HepG2 (cell line): ENCODE measurements around the gene BAZ1B. TPM values are rescaled to one million over a fixed set of nuclear protein-coding genes. Genes with fewer than 3 reads are reported as not detected.

Experiments
- CENPX ChIP-seq: sonication (generic); formaldehyde crosslinking; IDR thresholded peaks from 2 replicates; pipeline ENCODE4 v1.9.0; 2021; ENCODE audit warnings: mild to moderate bottlenecking, missing genetic modification reagents, moderate library complexity
- GFI1 ChIP-seq: sonication (generic); formaldehyde crosslinking; IDR thresholded peaks from 2 replicates; pipeline ENCODE4 v1.5.0; 2020; ENCODE audit warnings: missing genetic modification reagents, mild to moderate bottlenecking, borderline replicate concordance
- GPN1 ChIP-seq: sonication (generic); formaldehyde crosslinking; IDR thresholded peaks from 2 replicates; pipeline ENCODE4 v1.5.1; 2020; ENCODE audit warnings: missing genetic modification reagents, borderline replicate concordance
- STAG1 ChIP-seq: sonication (generic); formaldehyde crosslinking; IDR thresholded peaks from 2 replicates; pipeline ENCODE4 v1.4.0; 2020; ENCODE audit warnings: missing genetic modification reagents
- ZFP41 ChIP-seq: sonication (generic); formaldehyde crosslinking; IDR thresholded peaks from 2 replicates; pipeline ENCODE4 v1.4.0; 2020; ENCODE audit warnings: mild to moderate bottlenecking, missing genetic modification reagents, borderline replicate concordance
- polyA plus RNA-seq, 8 experiments: library from polyadenylated mRNA; depleted of rRNA in 3 of 8; stranded (reverse) in 7 of 8; unstranded in 1 of 8; fragments of >200 nt; fragmentation: Illumina TruSeq in 4 of 8; extraction: Trizol in 4 of 8; gene quantifications; 2 replicates each; pipeline versions ENCODE4 v1.2.1 to v1.2.3, GENCODE V29; 2011 to 2016; ENCODE audit warnings: low read depth in 4 of 8, missing spikeins in 1 of 8, mixed read lengths in 1 of 8; ENCODE audit not compliant: insufficient read depth in 1 of 8
- total RNA-seq, 5 experiments: library from RNA; depleted of rRNA; stranded (reverse); fragments of >200 nt; fragmentation: Illumina TruSeq; extraction: Trizol; gene quantifications; 2 replicates each; pipeline ENCODE4 v1.2.3, GENCODE V29; 2016; ENCODE audit warnings: low read depth in 1 of 5
- TF ChIP-seq, protein P1 (sequence below): sonication (generic); formaldehyde crosslinking; IDR thresholded peaks from 2 replicates; pipeline ENCODE4 v1.8.1; 2023; ENCODE audit warnings: missing genetic modification reagents, inconsistent platforms, borderline replicate concordance
- TF ChIP-seq, protein P2 (sequence below): sonication (generic); formaldehyde crosslinking; IDR thresholded peaks from 2 replicates; pipeline ENCODE4; 2020; ENCODE audit warnings: missing genetic modification reagents, mild to moderate bottlenecking, borderline replicate concordance
- TF ChIP-seq, protein P3 (sequence below): IDR thresholded peaks from 2 replicates; pipeline ENCODE4 v1.6.1; 2016; ENCODE audit warnings: missing biosample characterization, missing genetic modification reagents, low read depth
- TF ChIP-seq, protein P4 (sequence below): sonication (generic); formaldehyde crosslinking; IDR thresholded peaks from 2 replicates; pipeline ENCODE4 v1.4.0; 2020; ENCODE audit warnings: missing genetic modification reagents, borderline replicate concordance
- TF ChIP-seq, protein P5 (sequence below): sonication (generic); formaldehyde crosslinking; IDR thresholded peaks from 2 replicates; pipeline ENCODE4 v1.4.0; 2020; ENCODE audit warnings: missing genetic modification reagents, borderline replicate concordance
- TF ChIP-seq, protein P6 (sequence below): sonication (generic); formaldehyde crosslinking; IDR thresholded peaks from 2 replicates; pipeline ENCODE4 v1.4.0; 2020; ENCODE audit warnings: mild to moderate bottlenecking, missing genetic modification reagents

Gene BAZ1B
- total and polyA plus RNA-seq, 2 of the 13 experiments (the other 11 are each of a cell fraction or from before 2014, with no cell fraction given): 18.6 to 69.4 TPM

DNA sequence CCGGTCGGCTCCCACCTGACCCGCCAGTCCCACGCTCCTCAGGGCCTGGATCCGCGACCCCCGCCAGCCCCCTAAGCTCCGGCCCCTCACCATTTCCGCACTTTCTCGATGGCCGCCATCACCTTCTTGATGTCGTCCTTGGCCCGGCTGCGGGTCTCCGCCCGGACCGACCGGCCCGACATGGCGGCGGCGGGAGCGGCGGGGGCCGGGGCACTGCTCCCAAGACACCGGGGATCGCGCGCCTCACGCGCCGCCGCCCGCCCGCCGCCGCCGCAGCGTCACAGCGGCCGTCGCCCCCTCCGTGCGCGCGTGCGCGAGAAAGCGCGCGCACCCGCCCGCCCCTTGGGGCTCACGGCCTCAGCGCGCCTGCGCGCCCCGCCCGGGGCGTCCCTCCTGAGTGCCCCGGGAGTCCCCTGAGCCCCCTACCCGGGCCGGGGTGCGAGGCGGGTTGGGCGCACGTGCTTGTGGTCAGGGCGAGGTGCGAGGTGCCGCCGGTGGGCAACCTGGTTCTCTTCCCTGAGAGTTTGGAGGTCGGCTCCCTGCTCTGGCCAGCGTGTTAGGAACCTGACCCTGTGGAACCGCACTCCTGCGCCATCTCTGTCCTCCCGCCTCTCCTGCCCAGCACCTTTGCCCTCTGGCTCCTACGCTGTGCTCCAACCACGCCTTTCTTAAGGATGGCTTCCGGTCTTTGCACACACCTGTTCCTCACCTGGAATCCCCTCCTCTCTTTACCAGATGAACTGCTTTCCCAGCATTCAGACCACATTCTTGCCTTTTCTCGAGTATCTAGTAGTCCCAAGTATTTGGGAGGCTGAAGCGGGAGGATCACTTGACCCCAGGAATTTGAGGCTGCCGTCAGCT, 35.5 kb upstream of the BAZ1B start, which contains the start of gene BCL7B (continued):
- TF ChIP-seq GPN1 (no peak), CENPX (CRISPR knock-in tag) (no peak), ZFP41 (CRISPR knock-in tag) (peak; percentile 89; the same call in 1 of the 2 replicates), STAG1 (CRISPR knock-in tag) (no peak), GFI1 (CRISPR knock-in tag) (peak; percentile 70; the same call in 1 of the 2 replicates)
- TF ChIP-seq, protein P1, sequence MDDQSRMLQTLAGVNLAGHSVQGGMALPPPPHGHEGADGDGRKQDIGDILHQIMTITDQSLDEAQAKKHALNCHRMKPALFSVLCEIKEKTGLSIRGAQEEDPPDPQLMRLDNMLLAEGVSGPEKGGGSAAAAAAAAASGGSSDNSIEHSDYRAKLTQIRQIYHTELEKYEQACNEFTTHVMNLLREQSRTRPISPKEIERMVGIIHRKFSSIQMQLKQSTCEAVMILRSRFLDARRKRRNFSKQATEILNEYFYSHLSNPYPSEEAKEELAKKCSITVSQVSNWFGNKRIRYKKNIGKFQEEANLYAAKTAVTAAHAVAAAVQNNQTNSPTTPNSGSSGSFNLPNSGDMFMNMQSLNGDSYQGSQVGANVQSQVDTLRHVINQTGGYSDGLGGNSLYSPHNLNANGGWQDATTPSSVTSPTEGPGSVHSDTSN: peak; percentile 82; the same call in 1 of the 2 replicates
- TF ChIP-seq, protein P2, sequence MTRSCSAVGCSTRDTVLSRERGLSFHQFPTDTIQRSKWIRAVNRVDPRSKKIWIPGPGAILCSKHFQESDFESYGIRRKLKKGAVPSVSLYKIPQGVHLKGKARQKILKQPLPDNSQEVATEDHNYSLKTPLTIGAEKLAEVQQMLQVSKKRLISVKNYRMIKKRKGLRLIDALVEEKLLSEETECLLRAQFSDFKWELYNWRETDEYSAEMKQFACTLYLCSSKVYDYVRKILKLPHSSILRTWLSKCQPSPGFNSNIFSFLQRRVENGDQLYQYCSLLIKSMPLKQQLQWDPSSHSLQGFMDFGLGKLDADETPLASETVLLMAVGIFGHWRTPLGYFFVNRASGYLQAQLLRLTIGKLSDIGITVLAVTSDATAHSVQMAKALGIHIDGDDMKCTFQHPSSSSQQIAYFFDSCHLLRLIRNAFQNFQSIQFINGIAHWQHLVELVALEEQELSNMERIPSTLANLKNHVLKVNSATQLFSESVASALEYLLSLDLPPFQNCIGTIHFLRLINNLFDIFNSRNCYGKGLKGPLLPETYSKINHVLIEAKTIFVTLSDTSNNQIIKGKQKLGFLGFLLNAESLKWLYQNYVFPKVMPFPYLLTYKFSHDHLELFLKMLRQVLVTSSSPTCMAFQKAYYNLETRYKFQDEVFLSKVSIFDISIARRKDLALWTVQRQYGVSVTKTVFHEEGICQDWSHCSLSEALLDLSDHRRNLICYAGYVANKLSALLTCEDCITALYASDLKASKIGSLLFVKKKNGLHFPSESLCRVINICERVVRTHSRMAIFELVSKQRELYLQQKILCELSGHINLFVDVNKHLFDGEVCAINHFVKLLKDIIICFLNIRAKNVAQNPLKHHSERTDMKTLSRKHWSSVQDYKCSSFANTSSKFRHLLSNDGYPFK (CRISPR knock-in tag): peak; percentile 70
- TF ChIP-seq, protein P3, sequence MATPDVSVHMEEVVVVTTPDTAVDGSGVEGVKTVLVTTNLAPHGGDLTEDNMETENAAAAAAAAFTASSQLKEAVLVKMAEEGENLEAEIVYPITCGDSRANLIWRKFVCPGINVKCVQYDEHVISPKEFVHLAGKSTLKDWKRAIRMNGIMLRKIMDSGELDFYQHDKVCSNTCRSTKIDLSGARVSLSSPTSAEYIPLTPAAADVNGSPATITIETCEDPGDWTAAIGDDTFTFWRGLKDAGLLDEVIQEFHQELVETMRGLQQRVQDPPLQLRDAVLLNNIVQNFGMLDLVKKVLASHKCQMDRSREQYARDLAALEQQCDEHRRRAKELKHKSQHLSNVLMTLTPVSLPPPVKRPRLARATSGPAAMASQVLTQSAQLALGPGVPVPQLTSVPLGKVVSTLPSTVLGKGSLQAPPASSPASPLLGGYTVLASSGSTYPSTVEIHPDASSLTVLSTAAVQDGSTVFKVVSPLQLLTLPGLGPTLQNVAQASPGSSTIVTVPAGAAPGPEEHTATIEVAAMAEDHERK (CRISPR knock-in tag): no peak
- TF ChIP-seq, protein P4, sequence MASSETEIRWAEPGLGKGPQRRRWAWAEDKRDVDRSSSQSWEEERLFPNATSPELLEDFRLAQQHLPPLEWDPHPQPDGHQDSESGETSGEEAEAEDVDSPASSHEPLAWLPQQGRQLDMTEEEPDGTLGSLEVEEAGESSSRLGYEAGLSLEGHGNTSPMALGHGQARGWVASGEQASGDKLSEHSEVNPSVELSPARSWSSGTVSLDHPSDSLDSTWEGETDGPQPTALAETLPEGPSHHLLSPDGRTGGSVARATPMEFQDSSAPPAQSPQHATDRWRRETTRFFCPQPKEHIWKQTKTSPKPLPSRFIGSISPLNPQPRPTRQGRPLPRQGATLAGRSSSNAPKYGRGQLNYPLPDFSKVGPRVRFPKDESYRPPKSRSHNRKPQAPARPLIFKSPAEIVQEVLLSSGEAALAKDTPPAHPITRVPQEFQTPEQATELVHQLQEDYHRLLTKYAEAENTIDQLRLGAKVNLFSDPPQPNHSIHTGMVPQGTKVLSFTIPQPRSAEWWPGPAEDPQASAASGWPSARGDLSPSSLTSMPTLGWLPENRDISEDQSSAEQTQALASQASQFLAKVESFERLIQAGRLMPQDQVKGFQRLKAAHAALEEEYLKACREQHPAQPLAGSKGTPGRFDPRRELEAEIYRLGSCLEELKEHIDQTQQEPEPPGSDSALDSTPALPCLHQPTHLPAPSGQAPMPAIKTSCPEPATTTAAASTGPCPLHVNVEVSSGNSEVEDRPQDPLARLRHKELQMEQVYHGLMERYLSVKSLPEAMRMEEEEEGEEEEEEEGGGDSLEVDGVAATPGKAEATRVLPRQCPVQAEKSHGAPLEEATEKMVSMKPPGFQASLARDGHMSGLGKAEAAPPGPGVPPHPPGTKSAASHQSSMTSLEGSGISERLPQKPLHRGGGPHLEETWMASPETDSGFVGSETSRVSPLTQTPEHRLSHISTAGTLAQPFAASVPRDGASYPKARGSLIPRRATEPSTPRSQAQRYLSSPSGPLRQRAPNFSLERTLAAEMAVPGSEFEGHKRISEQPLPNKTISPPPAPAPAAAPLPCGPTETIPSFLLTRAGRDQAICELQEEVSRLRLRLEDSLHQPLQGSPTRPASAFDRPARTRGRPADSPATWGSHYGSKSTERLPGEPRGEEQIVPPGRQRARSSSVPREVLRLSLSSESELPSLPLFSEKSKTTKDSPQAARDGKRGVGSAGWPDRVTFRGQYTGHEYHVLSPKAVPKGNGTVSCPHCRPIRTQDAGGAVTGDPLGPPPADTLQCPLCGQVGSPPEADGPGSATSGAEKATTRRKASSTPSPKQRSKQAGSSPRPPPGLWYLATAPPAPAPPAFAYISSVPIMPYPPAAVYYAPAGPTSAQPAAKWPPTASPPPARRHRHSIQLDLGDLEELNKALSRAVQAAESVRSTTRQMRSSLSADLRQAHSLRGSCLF (CRISPR knock-in tag): peak; percentile 95
- TF ChIP-seq, protein P5, sequence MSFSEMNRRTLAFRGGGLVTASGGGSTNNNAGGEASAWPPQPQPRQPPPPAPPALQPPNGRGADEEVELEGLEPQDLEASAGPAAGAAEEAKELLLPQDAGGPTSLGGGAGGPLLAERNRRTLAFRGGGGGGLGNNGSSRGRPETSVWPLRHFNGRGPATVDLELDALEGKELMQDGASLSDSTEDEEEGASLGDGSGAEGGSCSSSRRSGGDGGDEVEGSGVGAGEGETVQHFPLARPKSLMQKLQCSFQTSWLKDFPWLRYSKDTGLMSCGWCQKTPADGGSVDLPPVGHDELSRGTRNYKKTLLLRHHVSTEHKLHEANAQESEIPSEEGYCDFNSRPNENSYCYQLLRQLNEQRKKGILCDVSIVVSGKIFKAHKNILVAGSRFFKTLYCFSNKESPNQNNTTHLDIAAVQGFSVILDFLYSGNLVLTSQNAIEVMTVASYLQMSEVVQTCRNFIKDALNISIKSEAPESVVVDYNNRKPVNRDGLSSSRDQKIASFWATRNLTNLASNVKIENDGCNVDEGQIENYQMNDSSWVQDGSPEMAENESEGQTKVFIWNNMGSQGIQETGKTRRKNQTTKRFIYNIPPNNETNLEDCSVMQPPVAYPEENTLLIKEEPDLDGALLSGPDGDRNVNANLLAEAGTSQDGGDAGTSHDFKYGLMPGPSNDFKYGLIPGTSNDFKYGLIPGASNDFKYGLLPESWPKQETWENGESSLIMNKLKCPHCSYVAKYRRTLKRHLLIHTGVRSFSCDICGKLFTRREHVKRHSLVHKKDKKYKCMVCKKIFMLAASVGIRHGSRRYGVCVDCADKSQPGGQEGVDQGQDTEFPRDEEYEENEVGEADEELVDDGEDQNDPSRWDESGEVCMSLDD (CRISPR knock-in tag): peak; percentile 91
- TF ChIP-seq, protein P6, sequence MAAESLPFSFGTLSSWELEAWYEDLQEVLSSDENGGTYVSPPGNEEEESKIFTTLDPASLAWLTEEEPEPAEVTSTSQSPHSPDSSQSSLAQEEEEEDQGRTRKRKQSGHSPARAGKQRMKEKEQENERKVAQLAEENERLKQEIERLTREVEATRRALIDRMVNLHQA (CRISPR knock-in tag): no peak
